GM18868 (cell line): Measurements from ENCODE around the gene ZBTB25.
"Not testable (repeated sequence)": the region's sequence is repeated elsewhere in the genome, so short reads cannot be mapped to it uniquely, and the experiment has no call there.

Source experiments
- ATAC-seq: cut with Tn5 transposase; IDR thresholded peaks from one replicate; pipeline ENCODE4 v1.9.1; 2021; ENCODE audit warnings: mild to moderate bottlenecking, moderate library complexity; ENCODE audit not compliant: unreplicated experiment

ZBTB25 gene

GRCh38 chr14:64517667-64518066 is 14.0 kb upstream of the ZBTB25 start:
- ATAC-seq = not testable (repeated sequence)

DNA sequence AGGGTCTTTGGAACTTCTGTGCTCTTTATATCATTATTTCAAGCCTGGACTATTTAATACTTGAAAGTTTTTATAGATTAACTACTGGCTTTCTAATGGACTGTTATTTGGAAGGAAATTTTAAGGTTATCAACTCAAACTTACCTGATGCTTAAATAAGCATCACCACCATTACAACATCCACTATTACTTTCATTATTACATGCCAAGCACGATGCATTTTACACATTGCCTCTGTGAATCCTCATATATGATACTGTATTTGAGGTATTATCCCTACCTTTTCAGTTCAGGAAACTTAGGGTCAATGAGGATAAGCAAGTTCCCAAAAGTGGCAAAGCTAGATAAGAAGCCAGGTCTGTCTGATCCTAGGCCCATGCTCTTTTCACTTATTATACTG is 13.3 kb upstream of the ZBTB25 start:
- no peak for ATAC-seq

GRCh38 chr14:64515053-64515452 is 11.4 kb upstream of the ZBTB25 start:
- ATAC-seq = no peak

GRCh38 chr14:64513271-64513670 is 9.6 kb upstream of the ZBTB25 start:
- ATAC-seq = no peak

DNA sequence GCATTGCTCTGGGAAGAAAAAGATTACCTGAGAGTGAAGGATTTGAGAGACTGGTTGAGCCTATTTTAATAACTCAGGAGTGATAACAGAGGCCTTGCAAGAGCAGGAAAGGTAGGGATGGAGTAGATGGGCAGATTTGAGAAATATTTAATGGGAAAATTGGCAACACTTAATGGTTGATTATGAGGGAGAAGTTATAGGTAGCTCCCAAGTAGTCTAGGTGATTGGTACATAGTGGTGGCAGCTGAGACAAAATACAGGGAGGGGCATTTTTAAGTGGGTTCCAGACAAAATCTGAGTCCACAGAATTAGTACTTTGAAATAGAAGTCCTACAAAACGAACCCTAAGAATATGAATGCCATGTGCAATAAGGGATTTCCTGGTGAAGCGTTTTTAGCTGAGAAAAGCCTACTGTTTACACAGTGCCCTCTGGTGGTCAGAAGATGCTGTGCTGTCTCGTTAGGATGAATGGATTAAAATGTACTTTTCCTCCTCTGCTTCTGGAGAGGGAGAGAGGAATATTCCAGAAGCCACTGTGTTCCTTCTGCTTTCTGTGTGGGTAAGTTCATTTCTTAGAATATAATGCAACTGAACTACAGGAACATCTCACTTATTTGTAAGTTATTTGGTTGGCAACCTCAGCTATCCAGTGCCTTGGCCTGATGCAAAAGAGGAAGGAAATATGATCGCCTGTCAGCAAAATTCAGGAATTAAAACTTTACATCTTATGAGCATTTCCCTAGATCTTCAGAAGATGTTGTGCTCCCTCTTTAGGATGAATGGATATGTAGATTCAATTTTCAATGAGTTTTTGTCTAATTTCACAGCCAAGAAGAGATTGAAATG is 7.4 kb upstream of the ZBTB25 start:
- ATAC-seq = no peak

DNA sequence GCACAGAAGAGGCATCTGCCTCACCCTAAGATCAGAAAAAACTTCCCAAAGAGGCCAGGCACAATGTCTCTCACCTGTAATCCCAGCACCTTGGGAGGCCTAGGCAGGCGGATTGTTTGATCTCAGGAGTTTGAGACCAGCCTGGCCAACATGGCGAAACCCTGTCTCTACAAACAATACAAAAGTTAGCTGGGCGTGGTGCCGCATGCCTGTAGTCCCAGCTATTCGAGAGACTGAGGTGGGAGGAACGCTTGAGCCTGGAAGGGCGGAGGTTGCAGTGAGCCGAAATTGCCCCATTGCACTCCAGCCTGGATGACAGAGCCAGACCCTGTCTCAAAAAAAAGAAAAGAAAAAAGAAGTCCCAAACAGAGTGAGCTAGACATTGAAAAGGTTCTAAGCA is 5.4 kb upstream of the ZBTB25 start:
- no peak for ATAC-seq

GRCh38 chr14:64508215-64508776 is 4.7 kb upstream of the ZBTB25 start:
- ATAC-seq = peak; percentile 16

- no peak for ATAC-seq
These were observed 3.9 kb upstream of the ZBTB25 start for GRCh38 chr14:64507376-64508156.

DNA sequence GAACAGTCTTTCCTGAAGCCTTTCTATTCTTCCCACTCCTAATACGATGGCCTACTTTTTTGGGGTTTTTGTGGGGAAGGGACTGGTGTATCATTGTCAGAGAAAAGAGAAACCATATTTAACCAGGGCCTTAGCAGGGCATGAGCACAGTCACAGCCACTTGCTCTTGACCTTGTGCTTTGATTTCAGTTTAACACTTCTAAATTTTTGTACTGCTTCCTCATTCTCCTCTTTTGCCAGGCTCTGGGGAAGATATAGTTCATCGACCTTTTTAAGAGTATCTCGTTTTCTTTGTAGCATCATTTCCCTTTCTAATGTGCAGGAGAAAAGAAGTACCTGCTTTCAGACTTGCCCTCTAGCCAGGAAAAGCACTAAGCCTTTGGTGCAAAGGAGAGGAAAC is 3.1 kb upstream of the ZBTB25 start:
- ATAC-seq = no peak

DNA sequence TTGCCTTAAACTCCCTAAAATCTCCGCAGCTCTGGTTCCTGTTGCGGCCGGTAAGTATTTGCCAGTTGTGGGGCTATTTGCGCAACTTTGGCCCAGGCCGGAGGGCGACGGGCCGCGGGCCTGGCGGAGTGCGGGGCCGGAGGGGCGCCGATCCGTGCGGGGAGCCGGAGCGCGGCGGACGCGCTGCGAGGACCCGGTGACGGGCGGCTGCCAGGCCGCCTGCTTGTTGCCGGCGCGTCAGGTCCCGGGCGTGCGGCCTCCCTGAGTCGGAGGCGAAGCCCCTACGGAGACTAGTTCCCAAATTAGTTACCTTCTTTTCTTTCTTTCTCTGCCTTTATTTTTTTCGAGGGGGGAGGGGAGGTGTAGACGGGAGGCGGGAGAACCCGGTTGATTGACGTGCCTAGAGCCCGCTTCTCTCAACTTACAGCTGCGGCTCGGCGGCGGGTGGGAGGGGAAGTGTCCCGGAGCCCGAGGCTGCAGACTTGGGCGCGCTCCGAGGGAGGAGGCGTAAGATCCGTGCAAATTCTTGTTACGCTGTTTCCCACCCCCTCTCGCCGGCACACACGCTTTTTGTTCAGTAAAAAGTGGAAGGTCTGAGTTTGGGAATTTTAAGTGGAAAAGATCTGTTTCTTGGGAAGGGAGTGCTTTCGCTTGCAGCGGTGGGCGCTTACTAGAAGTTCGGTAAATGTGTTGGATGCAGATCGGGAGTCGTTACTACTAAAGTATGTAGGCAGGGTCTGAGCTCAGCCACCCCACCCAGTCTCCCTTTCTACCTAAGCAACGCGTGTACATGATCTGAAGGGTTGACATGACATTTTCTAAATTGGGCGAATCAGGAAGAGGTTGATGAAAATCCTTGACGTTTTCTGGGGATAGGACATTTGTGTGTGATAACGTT is 1.5 kb upstream of the ZBTB25 start:
- peak; percentile 27 for ATAC-seq

- peak; percentile 15 for ATAC-seq
These were observed 765 bp upstream of the ZBTB25 start, which contains the start of gene ZBTB1 for GRCh38 chr14:64504310-64504896. ZBTB1 (plus strand) TSS chr14:64504770; CDS start chr14:64521505, 16,735 bp downstream.

GRCh38 chr14:64502887-64503433 is 678 bp downstream of the ZBTB25 start:
- ATAC-seq = no peak

DNA sequence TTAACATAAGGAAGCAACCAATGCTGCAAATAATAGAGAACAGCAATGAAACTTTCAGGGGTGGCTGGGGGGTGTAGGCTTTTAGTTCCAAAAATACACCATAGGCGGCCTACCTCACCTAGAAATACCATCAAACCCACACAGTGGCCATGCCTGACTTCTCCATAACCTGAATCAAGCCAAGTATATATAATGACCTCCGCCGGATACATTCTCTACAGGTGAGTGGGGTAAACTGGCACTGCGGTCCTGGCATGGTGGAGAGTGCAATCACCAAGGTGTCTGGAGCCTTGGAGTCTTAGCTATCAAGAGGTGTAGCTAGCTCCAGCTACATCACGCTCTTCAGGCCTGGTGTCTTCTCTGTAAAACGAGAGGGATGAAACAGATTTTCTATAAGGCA is 1.2 kb downstream of the ZBTB25 start:
- ATAC-seq = no peak

GRCh38 chr14:64501411-64502171 is 2.0 kb downstream of the ZBTB25 start:
- no peak for ATAC-seq

GRCh38 chr14:64500088-64500487 is 3.5 kb downstream of the ZBTB25 start:
- no peak for ATAC-seq

GRCh38 chr14:64496764-64497163 is 6.9 kb downstream of the ZBTB25 start:
- ATAC-seq = no peak

DNA sequence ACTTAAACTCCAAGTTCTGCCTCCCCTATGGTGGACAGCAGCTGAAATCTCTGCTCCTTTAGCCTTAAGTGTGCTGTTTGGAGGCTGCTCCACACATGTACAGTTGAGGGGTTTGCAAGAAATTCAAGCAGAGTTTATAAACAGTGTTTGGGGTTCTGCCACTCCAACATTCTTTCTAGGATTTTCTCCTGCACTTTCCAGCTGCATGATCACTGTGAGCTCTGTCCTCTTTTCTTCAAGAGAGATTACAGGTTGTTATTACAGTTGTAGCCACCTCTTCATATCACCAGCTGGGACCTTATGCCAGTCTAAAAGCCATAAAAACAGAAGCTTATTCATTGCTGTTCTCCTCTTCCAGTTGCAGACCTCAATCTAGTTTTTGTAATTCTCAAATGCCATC is 8.4 kb downstream of the ZBTB25 start:
- no peak for ATAC-seq

GRCh38 chr14:64493455-64493854 is 10.2 kb downstream of the ZBTB25 start:
- ATAC-seq = no peak

DNA sequence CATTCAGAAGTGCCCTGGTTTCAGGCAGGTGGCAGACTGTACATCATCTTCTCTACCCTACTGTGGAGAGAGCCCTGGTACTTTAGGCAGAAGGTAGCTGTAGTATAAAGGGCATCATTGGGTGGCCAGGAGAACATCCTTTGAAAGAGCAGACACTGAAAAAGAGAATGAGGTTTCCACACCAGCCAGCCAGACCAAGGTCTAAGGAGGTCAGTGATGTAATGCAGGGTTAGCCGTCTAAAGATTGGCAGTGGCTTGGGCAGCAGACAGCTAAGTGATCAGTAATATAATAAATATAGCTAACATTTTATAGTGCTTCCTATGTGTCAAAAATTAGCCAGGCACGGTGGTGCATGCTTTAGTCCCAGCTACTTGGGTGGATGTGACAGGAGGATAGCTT is 12.0 kb downstream of the ZBTB25 start:
- ATAC-seq = no peak
